HepG2 (cell line): Measurements from ENCODE around the gene SLC25A11. TPM values are rescaled to one million over a fixed set of nuclear protein-coding genes. Genes with fewer than 3 reads are reported as not detected.

ENCODE experiments used
- BATF2 ChIP-seq: sonication (generic); formaldehyde crosslinking; IDR thresholded peaks from 2 replicates; pipeline ENCODE4 v1.8.0; 2022; ENCODE audit warnings: mild to moderate bottlenecking, missing genetic modification reagents, moderate library complexity
- GZF1 ChIP-seq: sonication (generic); formaldehyde crosslinking; IDR thresholded peaks from 2 replicates; pipeline ENCODE4 v1.5.1; 2020; ENCODE audit warnings: mild to moderate bottlenecking, missing genetic modification reagents
- HHEX ChIP-seq: IDR thresholded peaks from 2 replicates; pipeline ENCODE4 v1.6.1; 2016; ENCODE audit warnings: control low read depth
- MAFG ChIP-seq: sonication (generic); formaldehyde crosslinking; IDR thresholded peaks from 2 replicates; pipeline ENCODE4 v1.5.1; 2020; ENCODE audit warnings: mild to moderate bottlenecking, missing genetic modification reagents
- MBNL3 ChIP-seq: fragments of 250-450 bp; sonication (Bioruptor Pico); conservative IDR thresholded peaks from 2 replicates; pipeline ENCODE4 v1.8.0; 2022; ENCODE audit warnings: mild to moderate bottlenecking, inconsistent platforms
- MXD1 ChIP-seq: sonication (generic); formaldehyde crosslinking; IDR thresholded peaks from 2 replicates; pipeline ENCODE4 v1.4.0; 2020; ENCODE audit warnings: mild to moderate bottlenecking, missing genetic modification reagents
- NCOA2 ChIP-seq: sonication (generic); formaldehyde crosslinking; IDR thresholded peaks from 2 replicates; pipeline ENCODE4 v1.8.0; 2022; ENCODE audit warnings: inconsistent platforms
- NFRKB ChIP-seq: fragments of 450-650 bp; IDR thresholded peaks from 2 replicates; pipeline ENCODE4 v1.6.1; 2017
- PATZ1 ChIP-seq: sonication (generic); formaldehyde crosslinking; IDR thresholded peaks from 2 replicates; pipeline ENCODE4 v1.4.0; 2020; ENCODE audit warnings: missing genetic modification reagents
- RARG ChIP-seq: sonication (generic); formaldehyde crosslinking; IDR thresholded peaks from 2 replicates; pipeline ENCODE4 v1.4.0; 2020; ENCODE audit warnings: low read depth, mild to moderate bottlenecking, missing genetic modification reagents
- SOX13 ChIP-seq, 3 experiments: fragments of 450-650 bp in 1 of 3; sonication (generic) in 1 of 3; formaldehyde crosslinking in 1 of 3; IDR thresholded peaks in 2 of 3; conservative IDR thresholded peaks in 1 of 3; 2 replicates each; pipeline versions ENCODE4 v1.5.0 to v1.6.1; 2016 to 2020; ENCODE audit warnings: antibody characterized with exemption in 1 of 3, mild to moderate bottlenecking in 1 of 3, missing compliant biosample characterization in 1 of 3, missing genetic modification reagents in 1 of 3, moderate library complexity in 1 of 3
- SP2 ChIP-seq: sonication (generic); formaldehyde crosslinking; IDR thresholded peaks from 2 replicates; pipeline ENCODE4 v1.5.1; 2020; ENCODE audit warnings: mild to moderate bottlenecking, missing genetic modification reagents
- TIGD3 ChIP-seq: sonication (generic); formaldehyde crosslinking; IDR thresholded peaks from 2 replicates; pipeline ENCODE4 v1.5.1; 2020; ENCODE audit warnings: mild to moderate bottlenecking, missing genetic modification reagents, borderline replicate concordance
- ZMYM2 ChIP-seq: sonication (generic); formaldehyde crosslinking; IDR thresholded peaks from 2 replicates; pipeline ENCODE4 v1.8.0; 2022; ENCODE audit warnings: mild to moderate bottlenecking, missing genetic modification reagents
- ZNF281 ChIP-seq: sonication (generic); formaldehyde crosslinking; IDR thresholded peaks from 2 replicates; pipeline ENCODE4 v1.4.0; 2020; ENCODE audit warnings: missing genetic modification reagents, borderline replicate concordance
- ZNF543 ChIP-seq: sonication (generic); formaldehyde crosslinking; IDR thresholded peaks from 2 replicates; pipeline ENCODE4 v1.4.0; 2020; ENCODE audit warnings: mild to moderate bottlenecking, missing genetic modification reagents
- polyA plus RNA-seq, 8 experiments: library from polyadenylated mRNA; depleted of rRNA in 3 of 8; stranded (reverse) in 7 of 8; unstranded in 1 of 8; fragments of >200 nt; fragmentation: Illumina TruSeq in 4 of 8; extraction: Trizol in 4 of 8; gene quantifications; 2 replicates each; pipeline versions ENCODE4 v1.2.1 to v1.2.3, GENCODE V29; 2011 to 2016; ENCODE audit warnings: low read depth in 4 of 8, missing spikeins in 1 of 8, mixed read lengths in 1 of 8; ENCODE audit not compliant: insufficient read depth in 1 of 8
- total RNA-seq, 5 experiments: library from RNA; depleted of rRNA; stranded (reverse); fragments of >200 nt; fragmentation: Illumina TruSeq; extraction: Trizol; gene quantifications; 2 replicates each; pipeline ENCODE4 v1.2.3, GENCODE V29; 2016; ENCODE audit warnings: low read depth in 1 of 5

SLC25A11 gene
- total and polyA plus RNA-seq, 2 of the 13 experiments (the other 11 are each of a cell fraction or from before 2014, with no cell fraction given): 35.4 to 47.2 TPM

GRCh38 chr17:4986951-4987766 lies 47.3 kb upstream of the SLC25A11 start, which contains the start of gene CAMTA2 (continued):
- TF ChIP-seq PATZ1 (CRISPR knock-in tag): peak; percentile 84
- no peak for TF ChIP-seq ZNF543 (CRISPR knock-in tag)
- no peak for TF ChIP-seq MXD1
- TF ChIP-seq ZMYM2 (CRISPR knock-in tag): peak; percentile 87
- no peak for TF ChIP-seq TIGD3 (CRISPR knock-in tag)
- no peak; the same call in 1 of the 2 replicates for TF ChIP-seq BATF2 (CRISPR knock-in tag)
- peak; percentile 57 for TF ChIP-seq SP2
- no peak for TF ChIP-seq MAFG (CRISPR knock-in tag)
- no peak for TF ChIP-seq MBNL3
- 0 out of 2 replicates have a peak, but pooled peaks have one; percentile 22 for TF ChIP-seq ZNF281
- no peak for TF ChIP-seq NFRKB
- no peak for TF ChIP-seq GZF1 (CRISPR knock-in tag)
- no peak for TF ChIP-seq HHEX
- no peak for TF ChIP-seq RARG (CRISPR knock-in tag)
- no peak for TF ChIP-seq SOX13 (IDR thresholded peaks at IDR 0.05)
- TF ChIP-seq SOX13 (CRISPR knock-in tag; conservative IDR thresholded peaks at IDR 0.05 in 1 of 2, IDR thresholded peaks at IDR 0.05 in 1 of 2): peak in 1 of 2 experiments; percentile 43; a peak in 2 of 4 replicates
- no peak for TF ChIP-seq NCOA2
